H1 (cell line): ENCODE measurements around the gene GHRH. TPM values are rescaled to one million over a fixed set of nuclear protein-coding genes. Genes with fewer than 3 reads are reported as not detected.

ENCODE experiments used
- CBX5 ChIP-seq: fragments of 300-800, 300-1000 bp; sonication (generic); IDR thresholded peaks from 2 replicates; pipeline ENCODE4 v1.7.1; 2016; ENCODE audit warnings: antibody characterized with exemption, low read length, low read depth
- polyA plus RNA-seq, 7 experiments: library from polyadenylated mRNA; depleted of rRNA in 3 of 7; stranded (reverse) in 5 of 7; unstranded in 2 of 7; fragments of >200 nt in 5 of 7; fragments of 200-250 nt in 2 of 7; gene quantifications; 1 replicate in 5 of 7; 2 replicates in 1 of 7; 4 replicates in 1 of 7; pipeline versions ENCODE4 v1.2.1 to v1.2.3, GENCODE V29; 2011 to 2013; ENCODE audit warnings: missing spikeins in 2 of 7, mixed read lengths in 2 of 7
- total RNA-seq: library from RNA; stranded (reverse); fragmentation: NEBNext Ultra II Directional; extraction: Animal tissue kit (Norgen Biotek cat#: 25700); gene quantifications from 2 replicates; pipeline ENCODE4 v1.2.1, GENCODE V29; 2021
- TF ChIP-seq, protein P1 (sequence below): fragments of 300-600 bp; sonication (generic); IDR thresholded peaks from 2 replicates; pipeline ENCODE4 v1.7.1; 2012; ENCODE audit warnings: low read length, moderate library complexity, mild to moderate bottlenecking, inconsistent platforms; ENCODE audit not compliant: insufficient replicate concordance

Gene GHRH
- total and polyA plus RNA-seq, 2 of the 8 experiments (the other 6 are each of a cell fraction or from before 2014, with no cell fraction given): not detected

DNA sequence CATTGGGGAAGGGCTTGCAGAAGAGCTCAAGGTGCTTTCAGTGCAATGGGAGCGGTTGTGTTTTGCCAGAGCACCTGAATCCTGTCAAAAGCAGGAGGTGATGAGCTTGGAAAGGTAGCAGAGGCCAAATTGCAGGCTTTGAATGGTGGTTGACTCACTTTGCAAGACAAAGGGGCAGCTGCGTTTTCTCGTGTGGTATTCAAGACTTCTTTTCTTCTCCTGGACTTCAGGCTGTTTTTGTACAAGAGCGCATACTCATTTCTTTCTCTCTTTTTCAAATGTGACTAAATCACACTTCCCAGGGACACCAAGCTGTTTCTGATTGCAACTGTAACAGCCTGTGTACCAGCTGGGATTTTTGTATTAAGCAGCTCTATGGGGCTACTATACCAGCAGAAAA is 32.3 kb downstream of the GHRH start (continued):
- TF ChIP-seq, protein P1, sequence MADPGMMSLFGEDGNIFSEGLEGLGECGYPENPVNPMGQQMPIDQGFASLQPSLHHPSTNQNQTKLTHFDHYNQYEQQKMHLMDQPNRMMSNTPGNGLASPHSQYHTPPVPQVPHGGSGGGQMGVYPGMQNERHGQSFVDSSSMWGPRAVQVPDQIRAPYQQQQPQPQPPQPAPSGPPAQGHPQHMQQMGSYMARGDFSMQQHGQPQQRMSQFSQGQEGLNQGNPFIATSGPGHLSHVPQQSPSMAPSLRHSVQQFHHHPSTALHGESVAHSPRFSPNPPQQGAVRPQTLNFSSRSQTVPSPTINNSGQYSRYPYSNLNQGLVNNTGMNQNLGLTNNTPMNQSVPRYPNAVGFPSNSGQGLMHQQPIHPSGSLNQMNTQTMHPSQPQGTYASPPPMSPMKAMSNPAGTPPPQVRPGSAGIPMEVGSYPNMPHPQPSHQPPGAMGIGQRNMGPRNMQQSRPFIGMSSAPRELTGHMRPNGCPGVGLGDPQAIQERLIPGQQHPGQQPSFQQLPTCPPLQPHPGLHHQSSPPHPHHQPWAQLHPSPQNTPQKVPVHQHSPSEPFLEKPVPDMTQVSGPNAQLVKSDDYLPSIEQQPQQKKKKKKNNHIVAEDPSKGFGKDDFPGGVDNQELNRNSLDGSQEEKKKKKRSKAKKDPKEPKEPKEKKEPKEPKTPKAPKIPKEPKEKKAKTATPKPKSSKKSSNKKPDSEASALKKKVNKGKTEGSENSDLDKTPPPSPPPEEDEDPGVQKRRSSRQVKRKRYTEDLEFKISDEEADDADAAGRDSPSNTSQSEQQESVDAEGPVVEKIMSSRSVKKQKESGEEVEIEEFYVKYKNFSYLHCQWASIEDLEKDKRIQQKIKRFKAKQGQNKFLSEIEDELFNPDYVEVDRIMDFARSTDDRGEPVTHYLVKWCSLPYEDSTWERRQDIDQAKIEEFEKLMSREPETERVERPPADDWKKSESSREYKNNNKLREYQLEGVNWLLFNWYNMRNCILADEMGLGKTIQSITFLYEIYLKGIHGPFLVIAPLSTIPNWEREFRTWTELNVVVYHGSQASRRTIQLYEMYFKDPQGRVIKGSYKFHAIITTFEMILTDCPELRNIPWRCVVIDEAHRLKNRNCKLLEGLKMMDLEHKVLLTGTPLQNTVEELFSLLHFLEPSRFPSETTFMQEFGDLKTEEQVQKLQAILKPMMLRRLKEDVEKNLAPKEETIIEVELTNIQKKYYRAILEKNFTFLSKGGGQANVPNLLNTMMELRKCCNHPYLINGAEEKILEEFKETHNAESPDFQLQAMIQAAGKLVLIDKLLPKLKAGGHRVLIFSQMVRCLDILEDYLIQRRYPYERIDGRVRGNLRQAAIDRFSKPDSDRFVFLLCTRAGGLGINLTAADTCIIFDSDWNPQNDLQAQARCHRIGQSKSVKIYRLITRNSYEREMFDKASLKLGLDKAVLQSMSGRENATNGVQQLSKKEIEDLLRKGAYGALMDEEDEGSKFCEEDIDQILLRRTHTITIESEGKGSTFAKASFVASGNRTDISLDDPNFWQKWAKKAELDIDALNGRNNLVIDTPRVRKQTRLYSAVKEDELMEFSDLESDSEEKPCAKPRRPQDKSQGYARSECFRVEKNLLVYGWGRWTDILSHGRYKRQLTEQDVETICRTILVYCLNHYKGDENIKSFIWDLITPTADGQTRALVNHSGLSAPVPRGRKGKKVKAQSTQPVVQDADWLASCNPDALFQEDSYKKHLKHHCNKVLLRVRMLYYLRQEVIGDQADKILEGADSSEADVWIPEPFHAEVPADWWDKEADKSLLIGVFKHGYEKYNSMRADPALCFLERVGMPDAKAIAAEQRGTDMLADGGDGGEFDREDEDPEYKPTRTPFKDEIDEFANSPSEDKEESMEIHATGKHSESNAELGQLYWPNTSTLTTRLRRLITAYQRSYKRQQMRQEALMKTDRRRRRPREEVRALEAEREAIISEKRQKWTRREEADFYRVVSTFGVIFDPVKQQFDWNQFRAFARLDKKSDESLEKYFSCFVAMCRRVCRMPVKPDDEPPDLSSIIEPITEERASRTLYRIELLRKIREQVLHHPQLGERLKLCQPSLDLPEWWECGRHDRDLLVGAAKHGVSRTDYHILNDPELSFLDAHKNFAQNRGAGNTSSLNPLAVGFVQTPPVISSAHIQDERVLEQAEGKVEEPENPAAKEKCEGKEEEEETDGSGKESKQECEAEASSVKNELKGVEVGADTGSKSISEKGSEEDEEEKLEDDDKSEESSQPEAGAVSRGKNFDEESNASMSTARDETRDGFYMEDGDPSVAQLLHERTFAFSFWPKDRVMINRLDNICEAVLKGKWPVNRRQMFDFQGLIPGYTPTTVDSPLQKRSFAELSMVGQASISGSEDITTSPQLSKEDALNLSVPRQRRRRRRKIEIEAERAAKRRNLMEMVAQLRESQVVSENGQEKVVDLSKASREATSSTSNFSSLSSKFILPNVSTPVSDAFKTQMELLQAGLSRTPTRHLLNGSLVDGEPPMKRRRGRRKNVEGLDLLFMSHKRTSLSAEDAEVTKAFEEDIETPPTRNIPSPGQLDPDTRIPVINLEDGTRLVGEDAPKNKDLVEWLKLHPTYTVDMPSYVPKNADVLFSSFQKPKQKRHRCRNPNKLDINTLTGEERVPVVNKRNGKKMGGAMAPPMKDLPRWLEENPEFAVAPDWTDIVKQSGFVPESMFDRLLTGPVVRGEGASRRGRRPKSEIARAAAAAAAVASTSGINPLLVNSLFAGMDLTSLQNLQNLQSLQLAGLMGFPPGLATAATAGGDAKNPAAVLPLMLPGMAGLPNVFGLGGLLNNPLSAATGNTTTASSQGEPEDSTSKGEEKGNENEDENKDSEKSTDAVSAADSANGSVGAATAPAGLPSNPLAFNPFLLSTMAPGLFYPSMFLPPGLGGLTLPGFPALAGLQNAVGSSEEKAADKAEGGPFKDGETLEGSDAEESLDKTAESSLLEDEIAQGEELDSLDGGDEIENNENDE: peak; percentile 51
- TF ChIP-seq CBX5: no peak
